K562 (cell line): Measurements from ENCODE around the gene DCLK2. TPM values are rescaled to one million over a fixed set of nuclear protein-coding genes. Genes with fewer than 3 reads are reported as not detected.

ENCODE experiments used
- ATAC-seq: fragments of 200-7000 bp; cut with Tn5 transposase; 3 replicates; pipeline ENCODE4 v1.9.1; 2020; ENCODE audit warnings: moderate library complexity
- BruUV-seq: library from RNA; stranded (reverse); fragments of 400-500 nt; replicated peaks from 2 replicates; lab custom pipeline; 2021; lab: Mats Ljungman, UMichigan
- CTCF ChIA-PET: fragments of 300-600 bp; formaldehyde crosslinking; extraction: SDS; loops from one replicate; lab custom pipeline; 2021; ENCODE audit warnings: low intra/inter-chr PET ratio; lab: Yijun Ruan, JAX
- POLR2A ChIA-PET: fragments of 300-600, 350-650 bp; sonication (Branson Sonifier 250); formaldehyde crosslinking; extraction: SDS; loops from one replicate; lab custom pipeline; 2021; ENCODE audit warnings: antibody characterized with exemption, inconsistent platforms; lab: Yijun Ruan, JAX
- DNase-seq, 4 experiments: peaks; one replicate each; pipeline versions ENCODE4 v3.0.0 to v3.0.0-alpha.2; 2011 to 2018; ENCODE audit warnings: low spot score in 3 of 4, mixed read lengths in 3 of 4; ENCODE audit errors: extremely low read depth in 1 of 4
- FAIRE-seq: peaks from 2 replicates; lab custom pipeline; 2011; peaks lifted over from hg19 to GRCh38; lab: Jason Lieb, UNC
- H2AFZ ChIP-seq: 2 replicates; pipeline ENCODE4 v1.6.0; 2011; ENCODE audit warnings: low read depth, low read length, control low read depth, inconsistent platforms
- H3K27ac ChIP-seq: fragments of 200-600 bp; 3 replicates; pipeline ENCODE4 v1.8.0; 2011; ENCODE audit warnings: low read depth, mild to moderate bottlenecking, control low read depth, inconsistent platforms, low read length, moderate library complexity, mixed read lengths; ENCODE audit errors: extremely low read depth
- H3K27me3 ChIP-seq, 2 experiments: fragments of 300-600 bp in 1 of 2; 2 replicates in 1 of 2; 3 replicates in 1 of 2; pipeline versions ENCODE4 v1.6.0 to v1.8.0; 2011; ENCODE audit warnings: inconsistent platforms in 2 of 2, low read length in 2 of 2, mild to moderate bottlenecking in 1 of 2, mixed read lengths in 1 of 2, moderate library complexity in 1 of 2; ENCODE audit not compliant: control insufficient read depth in 2 of 2, insufficient read depth in 2 of 2
- H3K36me3 ChIP-seq: fragments of 300-600 bp; 3 replicates; pipeline ENCODE4 v1.8.0; 2011; ENCODE audit warnings: mild to moderate bottlenecking, low read length, inconsistent platforms; ENCODE audit not compliant: control insufficient read depth, insufficient read depth
- H3K4me1 ChIP-seq, 2 experiments: fragments of 200-600 bp in 1 of 2; replicated peaks in 1 of 2; 2 replicates in 1 of 2; 3 replicates in 1 of 2; pipeline versions ENCODE4 v1.5.1 to v1.8.0; 2011; ENCODE audit warnings: inconsistent platforms in 2 of 2, low read length in 2 of 2, mild to moderate bottlenecking in 1 of 2, mixed read lengths in 1 of 2, moderate library complexity in 1 of 2; ENCODE audit not compliant: control insufficient read depth in 2 of 2, insufficient read depth in 2 of 2
- H3K4me2 ChIP-seq: 2 replicates; pipeline ENCODE4 v1.6.1; 2011; ENCODE audit warnings: low read length, control low read depth, inconsistent platforms, mixed read lengths; ENCODE audit not compliant: insufficient read depth
- H3K4me3 ChIP-seq: fragments of 200-600 bp; sonication (generic), shearing (Covaris generic); 2 replicates; pipeline ENCODE4 v1.5.1; 2016; ENCODE audit warnings: control low read depth, inconsistent platforms
- H3K79me2 ChIP-seq: fragments of 200-600 bp; 3 replicates; pipeline ENCODE4 v1.8.0; 2011; ENCODE audit warnings: low read length, inconsistent platforms; ENCODE audit not compliant: control insufficient read depth, insufficient read depth
- H3K9ac ChIP-seq, 2 experiments: 2 replicates each; pipeline versions ENCODE4 v1.6.0 to v1.6.1; 2011; ENCODE audit warnings: low read depth in 2 of 2, low read length in 2 of 2, control low read depth in 1 of 2, inconsistent platforms in 1 of 2, mild to moderate bottlenecking in 1 of 2, mixed read lengths in 1 of 2; ENCODE audit not compliant: insufficient read depth in 1 of 2
- H3K9me1 ChIP-seq: one replicate; pipeline ENCODE4 v1.6.0; 2011; ENCODE audit warnings: inconsistent platforms, mild to moderate bottlenecking, low read length, moderate library complexity; ENCODE audit not compliant: control insufficient read depth, insufficient read depth
- H3K9me3 ChIP-seq: replicated peaks from 2 replicates; pipeline ENCODE4 v1.5.1; 2011; ENCODE audit warnings: low read depth, low read length, inconsistent platforms; ENCODE audit not compliant: control insufficient read depth, insufficient read depth
- H4K20me1 ChIP-seq: replicated peaks from 2 replicates; pipeline ENCODE4 v1.6.1; 2011; ENCODE audit warnings: low read length, inconsistent platforms, mixed read lengths; ENCODE audit not compliant: control insufficient read depth, insufficient read depth
- ETS2 ChIP-seq: IDR thresholded peaks from 2 replicates; pipeline ENCODE4 v1.6.1; 2016; ENCODE audit warnings: borderline replicate concordance, missing genetic modification characterization, mild to moderate bottlenecking, moderate library complexity, missing compliant biosample characterization; ENCODE audit not compliant: poor library complexity, severe bottlenecking
- IFI16 ChIP-seq: fragments of 250-450 bp; sonication (Bioruptor Pico); IDR thresholded peaks from 2 replicates; pipeline ENCODE4 v2.1.2; 2022; ENCODE audit warnings: mild to moderate bottlenecking, inconsistent platforms
- MAFG ChIP-seq: fragments of 450-650 bp; conservative IDR thresholded peaks from 2 replicates; pipeline ENCODE4 v1.6.1; 2016; ENCODE audit warnings: missing genetic modification characterization, missing compliant biosample characterization
- MEIS2 ChIP-seq: fragments of 450-650 bp; IDR thresholded peaks from 2 replicates; pipeline ENCODE4 v1.6.1; 2014; ENCODE audit warnings: mild to moderate bottlenecking; ENCODE audit not compliant: partially characterized antibody
- MTA1 ChIP-seq: fragments of 450-650 bp; IDR thresholded peaks from 2 replicates; pipeline ENCODE4 v1.6.1; 2017; ENCODE audit warnings: borderline replicate concordance
- ZFP1 ChIP-seq: fragments of 450-650 bp; formaldehyde crosslinking; IDR thresholded peaks from 2 replicates; pipeline ENCODE4 v1.4.0; 2020; ENCODE audit warnings: mild to moderate bottlenecking, mixed read lengths
- ZNF764 ChIP-seq: fragments of 250-450 bp; sonication (Bioruptor Pico); IDR thresholded peaks from 2 replicates; pipeline ENCODE4 v1.4.0; 2020; ENCODE audit warnings: low read depth, mild to moderate bottlenecking, moderate library complexity
- WGBS: fragments of 100-300 bp; shearing (Covaris generic); methylation state at CpG from one replicate; pipeline ENCODE4 v1.1.6; 2016; ENCODE audit warnings: low coverage, mixed read lengths; ENCODE audit not compliant: insufficient coverage; ENCODE audit errors: missing lambda C conversion rate; 5-methylcytosine and 5-hydroxymethylcytosine counted together
- in situ Hi-C: fragments of 300-500 bp; cut with MboI; formaldehyde crosslinking; loops from 4 replicates; pipeline ENCODE4 v1.15.0; 2018; ENCODE audit warnings: inconsistent platforms, mixed read lengths
- intact Hi-C: fragments of 100-400 bp; cut with micrococcal nuclease; formaldehyde crosslinking; loops from 2 replicates; pipeline ENCODE4 v1.14.2; 2022
- polyA plus RNA-seq, 8 experiments: library from polyadenylated mRNA; depleted of rRNA in 4 of 8; stranded (reverse) in 5 of 8; unstranded in 3 of 8; fragments of >200 nt; fragmentation: Nextera tagmentation in 2 of 8; fragmentation: Illumina TruSeq in 1 of 8; extraction: Ambion mirVana in 2 of 8; extraction: Trizol in 1 of 8; gene quantifications; 2 replicates each; pipeline versions ENCODE4 v1.2.1 to v1.2.3, GENCODE V29; 2011 to 2014; ENCODE audit warnings: inconsistent platforms in 1 of 8, missing spikeins in 1 of 8
- total RNA-seq, 7 experiments: library from RNA; depleted of rRNA in 6 of 7; stranded (reverse); fragments of >200 nt in 6 of 7; fragmentation: Illumina TruSeq in 2 of 7; extraction: Trizol in 2 of 7; gene quantifications; 2 replicates each; pipeline versions ENCODE4 v1.2.1 to v1.2.3, GENCODE V29; 2011 to 2021; ENCODE audit warnings: low replicate concordance in 1 of 7
- TF ChIP-seq, protein P1 (sequence below), 2 experiments: fragments of 450-650 bp in 1 of 2; IDR thresholded peaks; 2 replicates each; pipeline ENCODE4 v1.6.1; 2011 to 2017; ENCODE audit warnings: low read depth in 2 of 2, antibody characterized with exemption in 1 of 2, borderline replicate concordance in 1 of 2, low read length in 1 of 2, mild to moderate bottlenecking in 1 of 2, mixed read lengths in 1 of 2; ENCODE audit not compliant: control insufficient read depth in 1 of 2
- TF ChIP-seq, protein P2 (sequence below), 2 experiments: fragments of 200-800 bp in 1 of 2; sonication (Bioruptor generic) in 1 of 2; sonication (generic) in 1 of 2; formaldehyde crosslinking in 1 of 2; IDR thresholded peaks in 1 of 2; conservative IDR thresholded peaks in 1 of 2; 2 replicates each; pipeline versions ENCODE4 v1.5.0 to v1.6.1; 2016 to 2020; ENCODE audit warnings: missing compliant biosample characterization in 1 of 2, missing genetic modification characterization in 1 of 2, missing genetic modification reagents in 1 of 2
- TF ChIP-seq, protein P3 (sequence below): fragments of 250-450 bp; sonication (Bioruptor Pico); IDR thresholded peaks from 2 replicates; pipeline ENCODE4 v1.6.1; 2021; ENCODE audit warnings: mild to moderate bottlenecking
- TF ChIP-seq, protein P4 (sequence below): sonication (generic); formaldehyde crosslinking; IDR thresholded peaks from 2 replicates; pipeline ENCODE4 v1.8.1; 2022; ENCODE audit warnings: missing genetic modification reagents

Gene DCLK2
- total and polyA plus RNA-seq, 9 of the 15 experiments (the other 6 are each of a cell fraction or from before 2014, with no cell fraction given) = not detected

DNA sequence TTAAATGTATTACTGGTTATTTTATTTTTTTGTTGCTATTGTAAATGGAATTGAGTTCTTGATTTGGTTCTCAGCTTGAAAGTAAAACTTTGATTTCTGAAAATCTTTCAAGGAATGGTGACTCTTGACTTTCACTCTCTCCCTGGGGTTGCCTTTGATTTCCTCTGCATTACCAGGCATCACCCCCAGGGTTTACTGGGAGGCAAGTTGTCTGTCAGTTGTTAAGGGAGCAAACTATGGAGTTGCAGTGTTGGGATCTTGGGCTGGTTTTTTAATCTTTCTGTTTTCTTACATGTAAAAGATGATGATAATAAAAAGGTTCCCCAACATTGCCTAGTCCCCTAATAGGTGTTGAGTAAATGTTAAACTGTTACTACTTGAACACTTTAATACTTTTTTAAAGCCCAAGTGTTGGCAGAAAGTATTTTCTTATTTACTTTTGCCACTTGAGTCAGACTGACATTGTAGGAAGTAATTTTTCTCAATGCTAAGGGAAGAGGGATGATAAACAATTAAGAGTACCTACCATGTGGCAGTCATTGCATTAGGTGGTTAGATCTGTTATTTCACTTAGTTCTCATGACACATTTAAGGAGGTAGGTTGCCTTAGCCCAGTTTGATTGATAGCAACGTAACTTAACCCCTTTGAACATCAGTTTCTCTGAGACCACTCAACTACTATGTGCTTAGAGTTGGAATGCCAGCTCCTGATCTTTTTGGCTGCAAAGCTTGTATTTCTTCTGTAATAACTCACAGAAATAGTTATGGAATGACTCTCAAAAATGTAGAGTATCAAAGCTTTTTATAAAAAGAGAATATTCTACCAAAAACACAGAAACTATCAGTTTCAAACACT is 67.1 kb downstream of the DCLK2 start:
- intact Hi-C loops = no loop called here
- no peak for TF ChIP-seq IFI16 (CRISPR knock-in tag)
- no peak for TF ChIP-seq ZNF764 (CRISPR knock-in tag)
- TF ChIP-seq, protein P1, sequence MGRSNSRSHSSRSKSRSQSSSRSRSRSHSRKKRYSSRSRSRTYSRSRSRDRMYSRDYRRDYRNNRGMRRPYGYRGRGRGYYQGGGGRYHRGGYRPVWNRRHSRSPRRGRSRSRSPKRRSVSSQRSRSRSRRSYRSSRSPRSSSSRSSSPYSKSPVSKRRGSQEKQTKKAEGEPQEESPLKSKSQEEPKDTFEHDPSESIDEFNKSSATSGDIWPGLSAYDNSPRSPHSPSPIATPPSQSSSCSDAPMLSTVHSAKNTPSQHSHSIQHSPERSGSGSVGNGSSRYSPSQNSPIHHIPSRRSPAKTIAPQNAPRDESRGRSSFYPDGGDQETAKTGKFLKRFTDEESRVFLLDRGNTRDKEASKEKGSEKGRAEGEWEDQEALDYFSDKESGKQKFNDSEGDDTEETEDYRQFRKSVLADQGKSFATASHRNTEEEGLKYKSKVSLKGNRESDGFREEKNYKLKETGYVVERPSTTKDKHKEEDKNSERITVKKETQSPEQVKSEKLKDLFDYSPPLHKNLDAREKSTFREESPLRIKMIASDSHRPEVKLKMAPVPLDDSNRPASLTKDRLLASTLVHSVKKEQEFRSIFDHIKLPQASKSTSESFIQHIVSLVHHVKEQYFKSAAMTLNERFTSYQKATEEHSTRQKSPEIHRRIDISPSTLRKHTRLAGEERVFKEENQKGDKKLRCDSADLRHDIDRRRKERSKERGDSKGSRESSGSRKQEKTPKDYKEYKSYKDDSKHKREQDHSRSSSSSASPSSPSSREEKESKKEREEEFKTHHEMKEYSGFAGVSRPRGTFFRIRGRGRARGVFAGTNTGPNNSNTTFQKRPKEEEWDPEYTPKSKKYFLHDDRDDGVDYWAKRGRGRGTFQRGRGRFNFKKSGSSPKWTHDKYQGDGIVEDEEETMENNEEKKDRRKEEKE (IDR thresholded peaks at IDR 0.05; ENCODE audit: borderline replicate concordance in 1 of 2, control insufficient read depth in 1 of 2, low read depth in 2 of 2, low read length in 1 of 2) = no peak
- TF ChIP-seq, protein P2, sequence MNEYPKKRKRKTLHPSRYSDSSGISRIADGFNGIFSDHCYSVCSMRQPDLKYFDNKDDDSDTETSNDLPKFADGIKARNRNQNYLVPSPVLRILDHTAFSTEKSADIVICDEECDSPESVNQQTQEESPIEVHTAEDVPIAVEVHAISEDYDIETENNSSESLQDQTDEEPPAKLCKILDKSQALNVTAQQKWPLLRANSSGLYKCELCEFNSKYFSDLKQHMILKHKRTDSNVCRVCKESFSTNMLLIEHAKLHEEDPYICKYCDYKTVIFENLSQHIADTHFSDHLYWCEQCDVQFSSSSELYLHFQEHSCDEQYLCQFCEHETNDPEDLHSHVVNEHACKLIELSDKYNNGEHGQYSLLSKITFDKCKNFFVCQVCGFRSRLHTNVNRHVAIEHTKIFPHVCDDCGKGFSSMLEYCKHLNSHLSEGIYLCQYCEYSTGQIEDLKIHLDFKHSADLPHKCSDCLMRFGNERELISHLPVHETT (CRISPR knock-in tag; conservative IDR thresholded peaks at IDR 0.05 in 1 of 2, IDR thresholded peaks at IDR 0.05 in 1 of 2) = no peak
- no peak for TF ChIP-seq ETS2 (tag)
- TF ChIP-seq MEIS2 = no peak
- no peak for TF ChIP-seq ZFP1 (CRISPR knock-in tag)
- TF ChIP-seq, protein P3, sequence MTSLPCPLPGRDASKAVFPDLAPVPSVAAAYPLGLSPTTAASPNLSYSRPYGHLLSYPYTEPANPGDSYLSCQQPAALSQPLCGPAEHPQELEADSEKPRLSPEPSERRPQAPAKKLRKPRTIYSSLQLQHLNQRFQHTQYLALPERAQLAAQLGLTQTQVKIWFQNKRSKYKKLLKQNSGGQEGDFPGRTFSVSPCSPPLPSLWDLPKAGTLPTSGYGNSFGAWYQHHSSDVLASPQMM (CRISPR knock-in tag) = no peak
- no peak for TF ChIP-seq MAFG (tag)
- TF ChIP-seq MTA1 = no peak
- TF ChIP-seq, protein P4, sequence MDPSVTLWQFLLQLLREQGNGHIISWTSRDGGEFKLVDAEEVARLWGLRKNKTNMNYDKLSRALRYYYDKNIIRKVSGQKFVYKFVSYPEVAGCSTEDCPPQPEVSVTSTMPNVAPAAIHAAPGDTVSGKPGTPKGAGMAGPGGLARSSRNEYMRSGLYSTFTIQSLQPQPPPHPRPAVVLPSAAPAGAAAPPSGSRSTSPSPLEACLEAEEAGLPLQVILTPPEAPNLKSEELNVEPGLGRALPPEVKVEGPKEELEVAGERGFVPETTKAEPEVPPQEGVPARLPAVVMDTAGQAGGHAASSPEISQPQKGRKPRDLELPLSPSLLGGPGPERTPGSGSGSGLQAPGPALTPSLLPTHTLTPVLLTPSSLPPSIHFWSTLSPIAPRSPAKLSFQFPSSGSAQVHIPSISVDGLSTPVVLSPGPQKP (CRISPR knock-in tag) = no peak
- Histone ChIP-seq H2AFZ (no peak overlapping the region), H3K79me2 (no peaks in the 10 kb centered on the region), H3K4me2 (no peak overlapping the region), H3K4me3 (no peak overlapping the region), H3K9me1 (no peaks in the 10 kb centered on the region), H3K9ac (no peak overlapping the region), H3K36me3 (no peaks in the 10 kb centered on the region), H3K4me1 (no peaks in the 10 kb centered on the region), H3K9me3 (no peaks in the 10 kb centered on the region), H3K27ac (no peak overlapping the region), H3K27me3 (no peaks in the 10 kb centered on the region), H4K20me1 (no peaks in the 10 kb centered on the region)
- ChIA-PET POLR2A (no interaction called here), CTCF (no interaction called here)
- DNase-seq (peak in 3 of 4 experiments; percentile 1 to 17 (median 12)), FAIRE-seq (no peak), ATAC-seq (no peak)
- no TSS peak for BruUV-seq
- WGBS = 0% methylated on average over 1 of the region's 1 CpG
- in situ Hi-C loops = no loop called here
